ENCODE data around the gene SH3GL1. TPM values are rescaled to one million over a fixed set of nuclear protein-coding genes. Genes with fewer than 3 reads are reported as not detected.

The SH3GL1 gene
- total and polyA plus RNA-seq, 10 of the 15 experiments (the other 5 are each of a cell fraction or from before 2014, with no cell fraction given): 0.93 to 47.4 (median 28.4) TPM

DNA sequence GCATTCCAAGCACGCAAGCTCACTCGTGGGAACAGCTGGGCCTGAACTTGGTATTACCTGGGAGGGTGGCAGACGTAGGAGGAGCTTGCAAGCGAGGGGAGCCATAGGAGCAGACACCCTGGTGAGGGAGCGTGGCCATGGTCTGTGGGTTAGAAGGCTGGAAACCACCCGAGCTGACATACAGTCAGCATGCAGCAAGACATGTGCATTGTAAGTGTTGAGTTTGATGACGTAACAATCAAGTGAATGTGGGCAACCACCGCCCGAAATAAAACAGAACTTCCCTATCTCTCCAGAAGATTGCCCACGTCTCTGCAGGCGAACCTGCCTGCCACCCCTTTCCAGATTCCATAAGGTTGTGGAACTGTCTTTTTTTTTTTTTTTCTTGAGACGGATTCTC lies 30.4 kb upstream of the SH3GL1 start (continued):
- TF ChIP-seq, protein P1, sequence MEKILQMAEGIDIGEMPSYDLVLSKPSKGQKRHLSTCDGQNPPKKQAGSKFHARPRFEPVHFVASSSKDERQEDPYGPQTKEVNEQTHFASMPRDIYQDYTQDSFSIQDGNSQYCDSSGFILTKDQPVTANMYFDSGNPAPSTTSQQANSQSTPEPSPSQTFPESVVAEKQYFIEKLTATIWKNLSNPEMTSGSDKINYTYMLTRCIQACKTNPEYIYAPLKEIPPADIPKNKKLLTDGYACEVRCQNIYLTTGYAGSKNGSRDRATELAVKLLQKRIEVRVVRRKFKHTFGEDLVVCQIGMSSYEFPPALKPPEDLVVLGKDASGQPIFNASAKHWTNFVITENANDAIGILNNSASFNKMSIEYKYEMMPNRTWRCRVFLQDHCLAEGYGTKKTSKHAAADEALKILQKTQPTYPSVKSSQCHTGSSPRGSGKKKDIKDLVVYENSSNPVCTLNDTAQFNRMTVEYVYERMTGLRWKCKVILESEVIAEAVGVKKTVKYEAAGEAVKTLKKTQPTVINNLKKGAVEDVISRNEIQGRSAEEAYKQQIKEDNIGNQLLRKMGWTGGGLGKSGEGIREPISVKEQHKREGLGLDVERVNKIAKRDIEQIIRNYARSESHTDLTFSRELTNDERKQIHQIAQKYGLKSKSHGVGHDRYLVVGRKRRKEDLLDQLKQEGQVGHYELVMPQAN (conservative IDR thresholded peaks at IDR 0.05): no peak
- TF ChIP-seq RUNX3 (IDR thresholded peaks at IDR 0.05; ENCODE audit: low read length) (peak; percentile 15; the same call in 1 of the 2 replicates), SMAD1 (IDR thresholded peaks at IDR 0.05; ENCODE audit: low read depth, partially characterized antibody) (no peak), SMARCA5 (IDR thresholded peaks at IDR 0.05) (no peak), PML (IDR thresholded peaks at IDR 0.05; ENCODE audit: low read length) (no peak), CREB1 (IDR thresholded peaks at IDR 0.05; ENCODE audit: low read depth) (peak; percentile 47; the same call in 1 of the 2 replicates), NFYB (IDR thresholded peaks at IDR 0.05; ENCODE audit: insufficient read depth, low read depth, low read length) (no peak), JUND (IDR thresholded peaks at IDR 0.05; ENCODE audit: low read depth, low read length) (no peak), CHD2 (IDR thresholded peaks at IDR 0.05; ENCODE audit: borderline replicate concordance, low read depth, low read length) (no peak), BACH1 (IDR thresholded peaks at IDR 0.05; ENCODE audit: borderline replicate concordance) (no peak)
- TF ChIP-seq, protein P2, sequence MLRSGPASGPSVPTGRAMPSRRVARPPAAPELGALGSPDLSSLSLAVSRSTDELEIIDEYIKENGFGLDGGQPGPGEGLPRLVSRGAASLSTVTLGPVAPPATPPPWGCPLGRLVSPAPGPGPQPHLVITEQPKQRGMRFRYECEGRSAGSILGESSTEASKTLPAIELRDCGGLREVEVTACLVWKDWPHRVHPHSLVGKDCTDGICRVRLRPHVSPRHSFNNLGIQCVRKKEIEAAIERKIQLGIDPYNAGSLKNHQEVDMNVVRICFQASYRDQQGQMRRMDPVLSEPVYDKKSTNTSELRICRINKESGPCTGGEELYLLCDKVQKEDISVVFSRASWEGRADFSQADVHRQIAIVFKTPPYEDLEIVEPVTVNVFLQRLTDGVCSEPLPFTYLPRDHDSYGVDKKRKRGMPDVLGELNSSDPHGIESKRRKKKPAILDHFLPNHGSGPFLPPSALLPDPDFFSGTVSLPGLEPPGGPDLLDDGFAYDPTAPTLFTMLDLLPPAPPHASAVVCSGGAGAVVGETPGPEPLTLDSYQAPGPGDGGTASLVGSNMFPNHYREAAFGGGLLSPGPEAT (IDR thresholded peaks at IDR 0.05; ENCODE audit: low read depth): no peak

DNA sequence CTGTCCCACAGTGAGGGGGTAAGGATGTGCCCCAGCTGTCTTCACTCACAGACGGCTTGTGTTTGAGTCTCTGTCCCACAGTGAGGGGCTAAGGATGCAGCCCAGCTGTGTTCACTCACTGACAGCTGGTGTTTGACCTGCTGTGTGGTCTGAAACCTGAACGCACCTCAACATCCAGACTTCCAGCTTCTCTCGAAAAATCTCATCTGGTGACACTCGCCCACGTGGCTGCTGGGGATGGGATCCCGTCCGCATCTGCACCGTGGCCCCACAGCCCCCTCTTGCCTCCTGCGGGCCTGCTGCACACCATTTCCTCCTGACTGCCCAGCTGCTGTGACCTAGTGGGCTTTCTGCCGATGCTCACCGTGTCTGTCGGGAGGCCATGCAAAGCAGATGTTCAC lies 29.4 kb upstream of the SH3GL1 start:
- POLR2A ChIA-PET: no interaction called here
- 36% methylated on average over 12 of the region's 12 CpGs for WGBS (ENCODE audit: insufficient coverage, insufficient replicate concordance, low lambda C conversion rate, missing lambda C conversion rate)
- TF ChIP-seq, protein P3, sequence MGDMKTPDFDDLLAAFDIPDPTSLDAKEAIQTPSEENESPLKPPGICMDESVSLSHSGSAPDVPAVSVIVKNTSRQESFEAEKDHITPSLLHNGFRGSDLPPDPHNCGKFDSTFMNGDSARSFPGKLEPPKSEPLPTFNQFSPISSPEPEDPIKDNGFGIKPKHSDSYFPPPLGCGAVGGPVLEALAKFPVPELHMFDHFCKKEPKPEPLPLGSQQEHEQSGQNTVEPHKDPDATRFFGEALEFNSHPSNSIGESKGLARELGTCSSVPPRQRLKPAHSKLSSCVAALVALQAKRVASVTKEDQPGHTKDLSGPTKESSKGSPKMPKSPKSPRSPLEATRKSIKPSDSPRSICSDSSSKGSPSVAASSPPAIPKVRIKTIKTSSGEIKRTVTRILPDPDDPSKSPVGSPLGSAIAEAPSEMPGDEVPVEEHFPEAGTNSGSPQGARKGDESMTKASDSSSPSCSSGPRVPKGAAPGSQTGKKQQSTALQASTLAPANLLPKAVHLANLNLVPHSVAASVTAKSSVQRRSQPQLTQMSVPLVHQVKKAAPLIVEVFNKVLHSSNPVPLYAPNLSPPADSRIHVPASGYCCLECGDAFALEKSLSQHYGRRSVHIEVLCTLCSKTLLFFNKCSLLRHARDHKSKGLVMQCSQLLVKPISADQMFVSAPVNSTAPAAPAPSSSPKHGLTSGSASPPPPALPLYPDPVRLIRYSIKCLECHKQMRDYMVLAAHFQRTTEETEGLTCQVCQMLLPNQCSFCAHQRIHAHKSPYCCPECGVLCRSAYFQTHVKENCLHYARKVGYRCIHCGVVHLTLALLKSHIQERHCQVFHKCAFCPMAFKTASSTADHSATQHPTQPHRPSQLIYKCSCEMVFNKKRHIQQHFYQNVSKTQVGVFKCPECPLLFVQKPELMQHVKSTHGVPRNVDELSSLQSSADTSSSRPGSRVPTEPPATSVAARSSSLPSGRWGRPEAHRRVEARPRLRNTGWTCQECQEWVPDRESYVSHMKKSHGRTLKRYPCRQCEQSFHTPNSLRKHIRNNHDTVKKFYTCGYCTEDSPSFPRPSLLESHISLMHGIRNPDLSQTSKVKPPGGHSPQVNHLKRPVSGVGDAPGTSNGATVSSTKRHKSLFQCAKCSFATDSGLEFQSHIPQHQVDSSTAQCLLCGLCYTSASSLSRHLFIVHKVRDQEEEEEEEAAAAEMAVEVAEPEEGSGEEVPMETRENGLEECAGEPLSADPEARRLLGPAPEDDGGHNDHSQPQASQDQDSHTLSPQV (IDR thresholded peaks at IDR 0.05): no peak
- TF ChIP-seq, protein P4, sequence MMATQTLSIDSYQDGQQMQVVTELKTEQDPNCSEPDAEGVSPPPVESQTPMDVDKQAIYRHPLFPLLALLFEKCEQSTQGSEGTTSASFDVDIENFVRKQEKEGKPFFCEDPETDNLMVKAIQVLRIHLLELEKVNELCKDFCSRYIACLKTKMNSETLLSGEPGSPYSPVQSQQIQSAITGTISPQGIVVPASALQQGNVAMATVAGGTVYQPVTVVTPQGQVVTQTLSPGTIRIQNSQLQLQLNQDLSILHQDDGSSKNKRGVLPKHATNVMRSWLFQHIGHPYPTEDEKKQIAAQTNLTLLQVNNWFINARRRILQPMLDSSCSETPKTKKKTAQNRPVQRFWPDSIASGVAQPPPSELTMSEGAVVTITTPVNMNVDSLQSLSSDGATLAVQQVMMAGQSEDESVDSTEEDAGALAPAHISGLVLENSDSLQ (IDR thresholded peaks at IDR 0.05): no peak
- TF ChIP-seq CEBPB (IDR thresholded peaks at IDR 0.05; ENCODE audit: borderline replicate concordance in 1 of 2, low read depth in 2 of 2, low read length in 2 of 2) (no peak), POU2F2 (IDR thresholded peaks at IDR 0.05; ENCODE audit: borderline replicate concordance, low read depth, low read length) (no peak), SP1 (IDR thresholded peaks at IDR 0.05; ENCODE audit: low read depth, low read length) (no peak), PML (IDR thresholded peaks at IDR 0.05; ENCODE audit: low read length) (no peak)

More for the DNA sequence above, 29.4 kb upstream of the SH3GL1 start:
- DNase-seq (ENCODE audit: low read depth, low spot score) (no peak), ATAC-seq (no peak), FAIRE-seq (no peak)
- intact Hi-C loops (cut with micrococcal nuclease; ENCODE audit: unreplicated experiment) (no loop called here), in situ Hi-C loops (cut with MboI) (no loop called here)
- RAD21 ChIA-PET (ENCODE audit: unreplicated experiment): no interaction called here
- CTCF ChIA-PET: no interaction called here
- Histone ChIP-seq H4K20me1 (ENCODE audit: control insufficient read depth, insufficient read depth) (no peaks in the 10 kb centered on the region), H3K4me2 (ENCODE audit: control insufficient read depth, insufficient read depth) (no peak overlapping the region), H2AFZ (ENCODE audit: control insufficient read depth, low read depth, low read length) (no peak overlapping the region), H3K27ac (ENCODE audit: control insufficient read depth, insufficient read depth) (no peak overlapping the region), H3K9me3 (replicated peaks; ENCODE audit: control insufficient read depth, insufficient read depth, low read length) (no peaks in the 10 kb centered on the region), H3K27me3 (replicated peaks in 1 of 2; ENCODE audit: control insufficient read depth in 2 of 2, insufficient read depth in 2 of 2, low read length in 1 of 2) (no peaks in the 10 kb centered on the region), H3K36me3 (ENCODE audit: control insufficient read depth in 2 of 2, insufficient read depth in 2 of 2, low read length in 1 of 2) (peaks cover 18 to 34% of the 10 kb centered on the region in 2 experiments; a peak in 3 of 4 replicates), H3K79me2 (ENCODE audit: control insufficient read depth, insufficient read depth, low read length) (no peaks in the 10 kb centered on the region), H3K4me3 (no peak overlapping the region), H3K9ac (ENCODE audit: control insufficient read depth, insufficient read depth, low read length) (no peak overlapping the region), H3K4me1 (ENCODE audit: control insufficient read depth, insufficient read depth, low read length) (peaks cover 21% of the 10 kb centered on the region)
- SMC1A ChIA-PET (ENCODE audit: uncharacterized antibody, unreplicated experiment): no interaction called here
- no TSS peak for BruUV-seq (replicated peaks)
